Breast epithelium (tissue), 4 donors: ENCODE data around the gene PDZD2. TPM values are rescaled to one million over a fixed set of nuclear protein-coding genes. Genes with fewer than 3 reads are reported as not detected.
A peak's percentile ranks its signal among the peaks of the same experiment; 100 is the strongest.

Experiments
- DNase-seq, 2 donors: peaks; one replicate each; pipeline ENCODE4 v3.0.0-alpha.2; 2019; ENCODE audit warnings: low spot score in 2 of 2
- H3K27ac ChIP-seq, 2 donors: fragments of 200-600 bp; sonication (generic) in 1 of 2; one replicate each; pipeline ENCODE4 v1.5.1; 2016 to 2019; ENCODE audit warnings: mild to moderate bottlenecking in 1 of 2
- H3K27me3 ChIP-seq, 2 donors: fragments of 200-600 bp; sonication (generic) in 1 of 2; one replicate each; pipeline versions ENCODE4 v1.5.1 to v1.6.0; 2017 to 2019; ENCODE audit warnings: control low read depth in 1 of 2, mild to moderate bottlenecking in 1 of 2
- H3K36me3 ChIP-seq: fragments of 200-600 bp; one replicate; pipeline ENCODE4 v1.5.1; 2019
- H3K4me1 ChIP-seq, 2 donors: fragments of 200-600 bp; sonication (generic); one replicate each; pipeline ENCODE4 v1.5.1; 2016 to 2019; ENCODE audit warnings: control low read depth in 1 of 2
- H3K4me3 ChIP-seq, 3 donors: fragments of 200-600 bp; sonication (generic); 1 replicate in 2 of 3; 2 replicates in 1 of 3; pipeline ENCODE4 v1.5.1; 2016 to 2019; ENCODE audit warnings: mild to moderate bottlenecking in 3 of 3, moderate library complexity in 2 of 3
- H3K9me3 ChIP-seq, 2 donors: fragments of 200-600 bp; sonication (generic) in 1 of 2; one replicate each; pipeline ENCODE4 v1.5.1; 2016 to 2019; ENCODE audit warnings: control low read depth in 1 of 2
- CTCF ChIP-seq, 3 donors: fragments of 450-650 bp; IDR thresholded peaks; one replicate each; pipeline ENCODE4 v1.5.1; 2016 to 2017; ENCODE audit warnings: antibody characterized with exemption in 3 of 3, mild to moderate bottlenecking in 3 of 3, moderate library complexity in 3 of 3
- POLR2A ChIP-seq: fragments of 450-650 bp; IDR thresholded peaks from one replicate; pipeline ENCODE4 v1.6.1; 2016; ENCODE audit warnings: antibody characterized with exemption, mild to moderate bottlenecking, moderate library complexity
- POLR2AphosphoS5 ChIP-seq, 3 donors: sonication (generic); formaldehyde crosslinking; IDR thresholded peaks; one replicate each; pipeline ENCODE4 v1.6.1; 2017; ENCODE audit warnings: antibody characterized with exemption in 3 of 3
- intact Hi-C: fragments of 100-400 bp; cut with DNase I; formaldehyde crosslinking; loops from one replicate; pipeline ENCODE4 v1.15.1; 2023; ENCODE audit warnings: low total_unique reads
- total RNA-seq, 3 donors: library from RNA; depleted of rRNA; stranded (reverse); fragments of >200 nt; gene quantifications; one replicate each; pipeline ENCODE4 v1.1.0, GENCODE V29; 2016

The PDZD2 gene
- total RNA-seq, 3 donors from 2014 or later, result 16.8 to 23.3 (median 17.7) TPM

DNA sequence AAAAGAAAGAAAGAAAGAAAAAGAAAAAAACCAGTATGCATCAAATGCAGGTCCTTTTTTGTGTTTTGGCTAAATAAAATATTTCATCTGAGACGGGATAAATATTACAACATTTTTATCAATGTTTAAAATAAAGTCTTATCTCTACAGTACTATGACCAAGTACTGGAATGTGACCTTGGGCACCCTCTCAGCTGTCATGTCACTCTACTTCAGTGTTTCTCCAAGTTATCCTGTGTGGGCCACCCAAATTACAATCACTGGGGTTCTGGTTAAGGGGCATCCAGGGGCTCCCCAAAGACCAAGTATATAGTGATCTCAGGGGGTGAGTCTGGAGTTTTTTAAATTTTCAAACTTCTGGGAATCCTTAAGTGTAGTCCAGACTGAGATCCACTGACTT lies 3.5 kb upstream of the PDZD2 start:
- H3K4me3 ChIP-seq, result no peak overlapping the region
- no peaks in the 10 kb centered on the region for H3K27me3 ChIP-seq
- H3K4me1 ChIP-seq, result peaks cover 0 to 7% of the 10 kb centered on the region in 2 donors
- no peaks in the 10 kb centered on the region for H3K9me3 ChIP-seq
- TF ChIP-seq POLR2AphosphoS5 (IDR thresholded peaks at IDR 0.05) (no peak), POLR2A (no peak), CTCF (IDR thresholded peaks at IDR 0.05) (no peak)
- DNase-seq, result no peak
- intact Hi-C loops, result no loop called here
- no peak overlapping the region for H3K27ac ChIP-seq
- no peaks in the 10 kb centered on the region for H3K36me3 ChIP-seq

- intact Hi-C loops, result no loop called here
- Histone ChIP-seq H3K27ac (no peak overlapping the region), H3K4me1 (peaks cover 0 to 7% of the 10 kb centered on the region in 2 donors), H3K27me3 (no peaks in the 10 kb centered on the region), H3K4me3 (no peak overlapping the region), H3K36me3 (no peaks in the 10 kb centered on the region), H3K9me3 (no peaks in the 10 kb centered on the region)
- DNase-seq, result no peak
- no peak for TF ChIP-seq POLR2A
These were observed 1.1 kb upstream of the PDZD2 start for GRCh38 chr5:31637851-31638250.

- Histone ChIP-seq H3K36me3 (no peaks in the 10 kb centered on the region), H3K4me1 (peaks cover 0 to 7% of the 10 kb centered on the region in 2 donors), H3K4me3 (peak overlapping the region; percentile 49 to 82 (median 67)), H3K9me3 (no peaks in the 10 kb centered on the region), H3K27me3 (no peaks in the 10 kb centered on the region), H3K27ac (peak overlapping the region in 1 of 2 donors; percentile 13)
- intact Hi-C loops, result no loop called here
- no peak for TF ChIP-seq CTCF (IDR thresholded peaks at IDR 0.05)
- TF ChIP-seq POLR2A, result no peak
- TF ChIP-seq POLR2AphosphoS5 (IDR thresholded peaks at IDR 0.05), result no peak
- no peak for DNase-seq
These were observed 586 bp upstream of the PDZD2 start for GRCh38 chr5:31638345-31638744.

- peak overlapping the region; percentile 49 to 82 (median 67) for H3K4me3 ChIP-seq
- no peak for TF ChIP-seq POLR2AphosphoS5 (IDR thresholded peaks at IDR 0.05)
- TF ChIP-seq POLR2A, result no peak
- TF ChIP-seq CTCF (IDR thresholded peaks at IDR 0.05), result no peak
- no peaks in the 10 kb centered on the region for H3K9me3 ChIP-seq
- H3K27me3 ChIP-seq, result no peaks in the 10 kb centered on the region
- intact Hi-C loops, result no loop called here
- no peak for DNase-seq
- no peak overlapping the region for H3K27ac ChIP-seq
- no peaks in the 10 kb centered on the region for H3K36me3 ChIP-seq
- peaks cover 0 to 7% of the 10 kb centered on the region in 2 donors for H3K4me1 ChIP-seq
These were observed 815 bp downstream of the PDZD2 start for GRCh38 chr5:31639481-31640411.

DNA sequence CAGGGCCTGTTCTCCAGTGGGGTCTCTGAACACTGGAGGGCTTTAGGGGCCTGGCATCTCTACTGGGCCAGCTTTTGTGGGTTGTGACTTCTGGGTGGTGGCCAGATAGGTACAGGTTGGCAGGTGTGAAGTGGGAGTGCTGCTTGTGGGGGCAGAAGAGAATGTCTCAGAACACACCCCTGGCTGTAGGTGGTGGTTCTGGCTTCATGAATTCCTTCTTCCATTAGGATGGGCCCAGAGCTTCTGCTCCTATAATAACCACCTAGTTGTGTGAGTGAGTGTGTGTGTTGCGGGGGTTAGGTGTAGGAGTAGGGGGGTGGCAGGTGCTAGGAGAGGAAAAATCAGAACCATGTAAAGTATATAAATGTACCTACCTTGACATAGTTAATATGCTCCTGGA lies 1.6 kb downstream of the PDZD2 start:
- H3K4me3 ChIP-seq, result no peak overlapping the region
- TF ChIP-seq POLR2A, result no peak
- TF ChIP-seq CTCF (IDR thresholded peaks at IDR 0.05), result no peak
- no peak for TF ChIP-seq POLR2AphosphoS5 (IDR thresholded peaks at IDR 0.05)
- no peaks in the 10 kb centered on the region for H3K9me3 ChIP-seq
- intact Hi-C loops, result no loop called here
- no peak for DNase-seq
- H3K4me1 ChIP-seq, result peaks cover 0 to 7% of the 10 kb centered on the region in 2 donors
- H3K27me3 ChIP-seq, result no peaks in the 10 kb centered on the region
- no peaks in the 10 kb centered on the region for H3K36me3 ChIP-seq
- no peak overlapping the region for H3K27ac ChIP-seq
